Activated T-cell treated with anti-CD3 and anti-CD28 coated beads, Interleukin-2, amount 50 U/mL, for 72 hours (primary cell): Measurements from ENCODE around the gene OR2L5. TPM values are rescaled to one million over a fixed set of nuclear protein-coding genes. Genes with fewer than 3 reads are reported as not detected.

Experiments used
- ATAC-seq, 2 donors: fragments of 150-1000 bp; cut with Tn5 transposase; replicated peaks in 1 of 2; 2 replicates each; pipeline ENCODE4 v1.10.0; 2021; ENCODE audit warnings: moderate library complexity in 2 of 2, mild to moderate bottlenecking in 1 of 2
- DNase-seq, 2 donors: peaks; one replicate each; pipeline ENCODE4 v3.0.0; 2021 to 2022; ENCODE audit warnings: mixed read lengths in 1 of 2
- H3K27ac Mint-ChIP-seq: one replicate; pipeline ENCODE4 v1.8.0; 2022; ENCODE audit warnings: mild to moderate bottlenecking, moderate library complexity, mixed read lengths
- H3K27me3 Mint-ChIP-seq: one replicate; pipeline ENCODE4 v1.8.0; 2022; ENCODE audit warnings: low read depth, mixed read lengths
- H3K36me3 Mint-ChIP-seq, 2 donors: one replicate each; pipeline ENCODE4 v1.8.0; 2022; ENCODE audit warnings: mixed read lengths in 2 of 2, mild to moderate bottlenecking in 1 of 2; ENCODE audit not compliant: insufficient read depth in 2 of 2
- H3K4me1 Mint-ChIP-seq: one replicate; pipeline ENCODE4 v1.8.0; 2022; ENCODE audit warnings: low read depth, mixed read lengths
- H3K4me3 Mint-ChIP-seq, 2 donors: one replicate each; pipeline ENCODE4 v1.8.0; 2022; ENCODE audit warnings: mild to moderate bottlenecking in 2 of 2, mixed read lengths in 2 of 2, moderate library complexity in 2 of 2
- H3K9me3 Mint-ChIP-seq, 2 donors: one replicate each; pipeline ENCODE4 v1.8.0; 2022; ENCODE audit warnings: mixed read lengths in 2 of 2
- total RNA-seq, 2 donors: library from RNA; stranded (reverse); gene quantifications; one replicate each; pipeline ENCODE4 v1.2.3, GENCODE V29; 2022

Gene OR2L5
- total RNA-seq, 2 donors from 2014 or later, result 0.16 TPM; not detected in 1

- DNase-seq (no peak), ATAC-seq (no peak)
- Mint-ChIP-seq H3K9me3 (peaks cover 6 to 10% of the 10 kb centered on the region in 2 donors), H3K4me1 (no peaks in the 10 kb centered on the region), H3K4me3 (no peak overlapping the region), H3K27me3 (no peaks in the 10 kb centered on the region), H3K36me3 (peaks cover 1 to 2% of the 10 kb centered on the region in 2 donors), H3K27ac (no peak overlapping the region)
Measured at GRCh38 chr1:248054671-248055070, 41.2 kb downstream of the OR2L5 start.

GRCh38 chr1:248055261-248055660 lies 41.8 kb downstream of the OR2L5 start:
- no peak overlapping the region for H3K27ac Mint-ChIP-seq
- no peaks in the 10 kb centered on the region for H3K4me1 Mint-ChIP-seq
- DNase-seq (no peak), ATAC-seq (no peak)
- peaks cover 1 to 2% of the 10 kb centered on the region in 2 donors for H3K36me3 Mint-ChIP-seq
- H3K4me3 Mint-ChIP-seq, result no peak overlapping the region
- H3K9me3 Mint-ChIP-seq, result peaks cover 6 to 10% of the 10 kb centered on the region in 2 donors
- no peaks in the 10 kb centered on the region for H3K27me3 Mint-ChIP-seq

GRCh38 chr1:248065071-248065470 lies 51.6 kb downstream of the OR2L5 start:
- DNase-seq (no peak), ATAC-seq (no peak)
- Mint-ChIP-seq H3K4me3 (no peak overlapping the region), H3K4me1 (no peaks in the 10 kb centered on the region), H3K36me3 (peaks cover 0 to 3% of the 10 kb centered on the region in 2 donors), H3K27me3 (no peaks in the 10 kb centered on the region), H3K27ac (no peak overlapping the region), H3K9me3 (peaks cover 3 to 9% of the 10 kb centered on the region in 2 donors)

- no peaks in the 10 kb centered on the region for H3K4me1 Mint-ChIP-seq
- no peak overlapping the region for H3K4me3 Mint-ChIP-seq
- H3K36me3 Mint-ChIP-seq, result peaks cover 3 to 6% of the 10 kb centered on the region in 2 donors
- peaks cover 7 to 11% of the 10 kb centered on the region in 2 donors for H3K9me3 Mint-ChIP-seq
- ATAC-seq (no peak), DNase-seq (no peak)
- H3K27ac Mint-ChIP-seq, result no peak overlapping the region
- H3K27me3 Mint-ChIP-seq, result no peaks in the 10 kb centered on the region
Measured at GRCh38 chr1:248065604-248066003, 52.1 kb downstream of the OR2L5 start.

Other genes with a start within 250 kb of the OR2L5 start
- gene OR14A16, start 189.5 kb upstream of the OR2L5 start, total RNA-seq, result not detected
- gene OR11L1, start 171.8 kb upstream of the OR2L5 start, total RNA-seq, result not detected
- under 1 TPM; 0.21 to 0.24 TPM for gene TRIM58, start 156.5 kb upstream of the OR2L5 start, total RNA-seq
- gene OR2W3, start 118.1 kb upstream of the OR2L5 start, total RNA-seq, result not detected
- not detected for gene OR2T8, start 93.4 kb upstream of the OR2L5 start, total RNA-seq
- not detected for gene OR2AJ1, start 88.8 kb upstream of the OR2L5 start, total RNA-seq
- not detected for gene OR2L8, start 64.8 kb upstream of the OR2L5 start, total RNA-seq
- under 1 TPM in 1 of 2 donors, not detected in 1; 0.35 TPM for gene OR2AK2, start 48.4 kb upstream of the OR2L5 start, total RNA-seq
- gene OR2L2, start 16.4 kb downstream of the OR2L5 start, total RNA-seq, result under 1 TPM; 0.12 to 0.29 TPM
- gene OR2L3, start 33.2 kb downstream of the OR2L5 start, total RNA-seq, result under 1 TPM in 1 of 2 donors, not detected in 1; 0.07 TPM
- gene OR2L13, start 81.5 kb downstream of the OR2L5 start, total RNA-seq, result under 1 TPM; 0.14 to 0.24 TPM
- not detected for gene OR2M5, start 131.5 kb downstream of the OR2L5 start, total RNA-seq
- gene OR2M2, start 161.2 kb downstream of the OR2L5 start, total RNA-seq, result not detected
- not detected for gene OR2M3, start 183.6 kb downstream of the OR2L5 start, total RNA-seq
- gene OR2M4, start 217.8 kb downstream of the OR2L5 start, total RNA-seq, result not detected